Chondrocyte (in vitro differentiated cells): ENCODE data around the gene COL4A2. TPM values are rescaled to one million over a fixed set of nuclear protein-coding genes. Genes with fewer than 3 reads are reported as not detected.

Experiments
- DNase-seq: peaks from one replicate; pipeline ENCODE4 v3.0.0; 2021; ENCODE audit warnings: mixed read lengths, low spot score
- H3K27ac Mint-ChIP-seq: one replicate; pipeline ENCODE4 v1.8.0; 2021; ENCODE audit warnings: mild to moderate bottlenecking, moderate library complexity, mixed read lengths; ENCODE audit not compliant: unreplicated experiment
- H3K27me3 Mint-ChIP-seq: 2 replicates; pipeline ENCODE4 v1.8.0; 2021; ENCODE audit warnings: low read depth, mixed read lengths
- H3K36me3 Mint-ChIP-seq: 2 replicates; pipeline ENCODE4 v1.8.0; 2021; ENCODE audit warnings: low read depth, mixed read lengths
- H3K4me1 Mint-ChIP-seq: 2 replicates; pipeline ENCODE4 v1.8.0; 2021; ENCODE audit warnings: low read depth, mild to moderate bottlenecking, mixed read lengths
- H3K4me3 Mint-ChIP-seq: one replicate; pipeline ENCODE4 v1.8.0; 2021; ENCODE audit warnings: mild to moderate bottlenecking, moderate library complexity, mixed read lengths; ENCODE audit not compliant: unreplicated experiment
- H3K9me3 Mint-ChIP-seq: 2 replicates; pipeline ENCODE4 v1.8.0; 2021; ENCODE audit warnings: low read depth, mixed read lengths
- total RNA-seq: library from RNA; stranded (reverse); gene quantifications from 3 replicates; pipeline ENCODE4 v1.2.1, GENCODE V29; 2021
- TF ChIP-seq, protein P1 (sequence below): fragments of 200-600 bp; sonication (generic); IDR thresholded peaks from 2 replicates; pipeline ENCODE4 v1.5.0; 2021; ENCODE audit warnings: antibody characterized with exemption, mild to moderate bottlenecking, moderate library complexity

COL4A2 gene
- total RNA-seq, 1 donor from 2014 or later, result 2,366 TPM

DNA sequence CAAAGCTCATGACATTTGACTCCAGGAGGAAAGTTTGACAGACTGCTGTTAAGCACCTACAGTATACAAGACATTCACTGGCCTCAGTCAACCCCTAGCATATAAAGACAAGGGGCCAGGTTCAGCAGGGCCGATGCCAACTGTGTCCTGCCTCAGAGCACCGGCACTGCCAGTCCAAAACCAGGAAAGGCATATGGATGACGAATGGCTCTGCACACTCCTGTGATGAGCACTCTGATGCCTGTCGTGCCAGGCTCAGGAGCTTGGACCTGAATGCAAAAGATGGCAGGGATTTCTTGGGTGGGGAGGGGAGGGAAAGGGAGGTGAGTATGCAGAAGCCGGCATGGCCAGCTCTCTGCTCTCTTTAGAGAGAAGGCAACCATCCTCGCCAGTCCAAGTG lies 39.0 kb upstream of the COL4A2 start:
- H3K9me3 Mint-ChIP-seq, result no peaks in the 10 kb centered on the region
- H3K36me3 Mint-ChIP-seq, result peaks cover 20% of the 10 kb centered on the region
- H3K27me3 Mint-ChIP-seq, result no peaks in the 10 kb centered on the region

DNA sequence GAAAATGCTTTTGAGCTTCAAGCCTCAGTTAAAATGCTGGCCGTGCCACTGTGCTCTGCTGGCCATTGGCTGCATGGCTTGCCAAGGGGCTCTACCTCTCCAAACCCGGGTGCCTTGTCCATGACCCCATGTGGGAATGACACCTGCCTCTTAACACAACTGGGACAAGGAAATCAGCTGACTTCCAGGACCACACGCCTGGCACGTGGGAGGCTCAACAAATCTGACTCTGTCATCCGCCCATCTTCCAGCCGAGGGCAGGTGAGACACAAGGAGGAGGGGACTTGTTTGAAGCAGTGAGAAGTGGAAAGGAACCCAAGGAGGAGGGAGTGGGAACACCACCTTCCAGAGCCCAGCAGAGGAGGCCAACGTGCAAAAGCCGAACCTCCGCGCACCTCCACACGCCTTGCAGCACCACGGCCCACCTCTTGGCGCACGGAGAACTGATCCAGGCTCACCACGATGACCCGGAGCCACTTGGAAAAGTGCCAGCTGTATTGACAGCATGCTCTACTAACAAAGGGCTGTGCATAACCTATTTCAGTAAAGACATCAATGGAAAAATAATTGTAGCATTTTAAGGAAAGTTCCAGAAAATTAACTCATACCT lies 38.4 kb upstream of the COL4A2 start:
- Mint-ChIP-seq H3K4me1 (peaks cover 90% of the 10 kb centered on the region), H3K9me3 (no peaks in the 10 kb centered on the region), H3K27me3 (no peaks in the 10 kb centered on the region), H3K36me3 (peaks cover 20% of the 10 kb centered on the region), H3K4me3 (no peak overlapping the region), H3K27ac (peak overlapping the region; percentile 75)
- TF ChIP-seq, protein P1, sequence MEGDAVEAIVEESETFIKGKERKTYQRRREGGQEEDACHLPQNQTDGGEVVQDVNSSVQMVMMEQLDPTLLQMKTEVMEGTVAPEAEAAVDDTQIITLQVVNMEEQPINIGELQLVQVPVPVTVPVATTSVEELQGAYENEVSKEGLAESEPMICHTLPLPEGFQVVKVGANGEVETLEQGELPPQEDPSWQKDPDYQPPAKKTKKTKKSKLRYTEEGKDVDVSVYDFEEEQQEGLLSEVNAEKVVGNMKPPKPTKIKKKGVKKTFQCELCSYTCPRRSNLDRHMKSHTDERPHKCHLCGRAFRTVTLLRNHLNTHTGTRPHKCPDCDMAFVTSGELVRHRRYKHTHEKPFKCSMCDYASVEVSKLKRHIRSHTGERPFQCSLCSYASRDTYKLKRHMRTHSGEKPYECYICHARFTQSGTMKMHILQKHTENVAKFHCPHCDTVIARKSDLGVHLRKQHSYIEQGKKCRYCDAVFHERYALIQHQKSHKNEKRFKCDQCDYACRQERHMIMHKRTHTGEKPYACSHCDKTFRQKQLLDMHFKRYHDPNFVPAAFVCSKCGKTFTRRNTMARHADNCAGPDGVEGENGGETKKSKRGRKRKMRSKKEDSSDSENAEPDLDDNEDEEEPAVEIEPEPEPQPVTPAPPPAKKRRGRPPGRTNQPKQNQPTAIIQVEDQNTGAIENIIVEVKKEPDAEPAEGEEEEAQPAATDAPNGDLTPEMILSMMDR, result no peak
- DNase-seq, result no peak

More for the DNA sequence above, 39.0 kb upstream of the COL4A2 start:
- peaks cover 90% of the 10 kb centered on the region for H3K4me1 Mint-ChIP-seq
- TF ChIP-seq, protein P1, result no peak
- no peak for DNase-seq
- no peak overlapping the region for H3K4me3 Mint-ChIP-seq
- H3K27ac Mint-ChIP-seq, result peak overlapping the region; percentile 75

DNA sequence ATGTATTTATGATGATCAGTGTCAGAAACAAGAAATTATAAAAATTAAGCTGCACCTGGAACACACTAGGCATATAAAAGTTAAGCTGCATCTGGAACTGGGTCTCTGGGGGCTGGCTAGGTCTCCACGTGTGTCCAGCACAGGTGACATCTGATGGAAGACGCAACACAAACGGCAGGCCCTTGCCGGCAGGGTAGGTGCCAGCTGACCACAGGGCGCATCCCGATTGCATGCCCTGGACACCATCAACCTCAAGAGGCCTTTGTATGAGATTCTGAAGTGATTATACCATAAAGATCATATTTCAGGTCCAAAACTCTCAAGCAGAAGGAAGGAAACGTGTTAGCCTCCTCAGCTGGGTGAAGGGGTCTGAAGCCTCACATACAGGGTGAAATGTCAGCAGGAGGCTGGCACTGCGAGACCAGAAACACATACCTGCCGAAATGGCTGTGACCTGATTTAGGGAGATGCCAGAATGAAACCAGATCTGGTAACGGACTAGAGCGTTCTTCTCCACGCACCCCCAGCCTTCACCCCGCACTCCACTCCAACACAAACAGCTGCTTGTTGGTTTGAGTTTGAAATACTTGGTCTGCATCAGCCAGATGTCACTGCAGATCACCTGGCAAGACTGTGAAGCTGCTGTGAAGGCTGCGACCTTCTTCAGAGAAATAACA lies 37.4 kb upstream of the COL4A2 start:
- Mint-ChIP-seq H3K9me3 (no peaks in the 10 kb centered on the region), H3K27ac (peak overlapping the region; percentile 59), H3K36me3 (peaks cover 20% of the 10 kb centered on the region), H3K27me3 (no peaks in the 10 kb centered on the region), H3K4me3 (no peak overlapping the region), H3K4me1 (peaks cover 89% of the 10 kb centered on the region)
- TF ChIP-seq, protein P1, result no peak
- no peak for DNase-seq

DNA sequence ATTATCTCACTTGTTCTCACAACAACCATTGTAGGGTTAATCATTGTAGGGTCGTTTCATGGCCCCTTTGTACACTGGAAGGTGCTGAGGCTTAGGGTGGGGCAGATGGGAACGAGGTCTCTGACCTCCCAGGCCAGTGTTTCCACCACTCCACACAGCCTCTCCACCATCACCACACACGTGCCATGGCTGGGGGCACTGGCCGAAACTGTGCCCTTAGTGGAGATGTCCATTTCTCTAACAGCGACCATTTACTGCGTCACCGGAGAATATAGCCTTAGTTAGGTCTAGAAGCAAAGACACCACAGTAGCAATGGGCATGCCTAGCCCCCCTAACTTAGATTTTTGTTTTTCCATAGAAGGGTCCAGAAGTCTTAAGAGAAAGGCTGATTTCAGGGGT lies 36.6 kb upstream of the COL4A2 start:
- Mint-ChIP-seq H3K36me3 (peaks cover 18% of the 10 kb centered on the region), H3K27me3 (no peaks in the 10 kb centered on the region), H3K27ac (peak overlapping the region; percentile 53), H3K9me3 (no peaks in the 10 kb centered on the region), H3K4me3 (no peak overlapping the region), H3K4me1 (peaks cover 88% of the 10 kb centered on the region)
- TF ChIP-seq, protein P1, result no peak
- no peak for DNase-seq

DNA sequence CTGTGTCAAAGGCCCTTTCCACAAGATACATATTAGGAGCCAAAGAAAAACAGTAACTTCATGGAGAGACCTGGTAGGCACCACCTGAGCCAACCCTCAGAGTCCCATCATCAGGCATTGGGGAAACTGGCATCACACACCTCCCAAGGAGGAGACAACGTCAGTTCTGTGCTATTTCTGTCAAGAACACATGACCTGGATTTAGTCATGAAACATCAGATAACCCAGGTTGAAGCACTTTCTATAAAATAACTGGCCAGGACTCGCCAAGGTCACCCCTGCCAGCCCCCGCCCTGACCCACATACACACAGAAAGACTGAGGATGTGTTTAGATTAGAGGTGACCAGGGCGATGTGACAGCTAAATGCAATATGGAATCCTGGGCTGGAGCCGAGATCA lies 35.8 kb upstream of the COL4A2 start:
- H3K27ac Mint-ChIP-seq, result peak overlapping the region; percentile 53
- H3K4me1 Mint-ChIP-seq, result peaks cover 88% of the 10 kb centered on the region
- TF ChIP-seq, protein P1, result no peak
- DNase-seq, result no peak
- no peaks in the 10 kb centered on the region for H3K27me3 Mint-ChIP-seq
- H3K36me3 Mint-ChIP-seq, result peaks cover 24% of the 10 kb centered on the region
- no peaks in the 10 kb centered on the region for H3K9me3 Mint-ChIP-seq
- H3K4me3 Mint-ChIP-seq, result no peak overlapping the region
